NCI-H446 (cell line): ENCODE results near the gene ELK4.

Source experiments
- DNase-seq, 2 experiments: peaks; one replicate each; lab custom pipeline; 2025; lab: John Stamatoyannopoulos, UW

ELK4 gene

DNA sequence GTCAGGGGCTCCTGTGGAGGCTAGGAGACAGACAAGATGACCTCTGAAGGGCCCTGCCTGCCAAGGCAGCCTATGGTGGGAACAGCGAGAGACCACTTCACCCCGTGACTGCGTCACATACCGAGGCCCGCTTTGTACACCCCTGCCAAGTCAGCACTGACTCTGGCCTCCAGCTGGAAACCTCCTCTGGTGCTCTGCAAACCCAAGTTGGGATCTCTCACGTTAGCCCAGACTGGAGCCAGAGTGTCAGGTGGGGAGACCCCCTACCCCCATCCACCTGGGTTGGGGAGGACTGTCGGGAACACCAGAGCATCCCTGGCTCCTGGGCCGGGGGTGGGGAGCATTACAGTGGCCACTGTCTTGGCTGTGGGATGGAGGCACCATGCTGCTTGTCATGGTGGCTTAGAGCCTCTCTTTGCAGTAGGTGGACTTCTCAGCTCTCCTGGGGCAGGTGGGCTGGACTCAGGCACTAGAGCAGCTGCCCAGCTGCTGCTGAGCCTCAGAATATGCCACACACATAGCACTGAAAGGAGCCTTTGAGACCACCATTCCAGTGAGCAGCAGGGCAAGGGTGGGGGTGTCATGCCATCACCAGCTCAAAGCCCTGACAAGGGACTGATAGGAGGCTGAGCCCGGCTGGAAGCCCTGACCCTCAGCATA lies 50.4 kb downstream of the ELK4 start:
- DNase-seq = no peak

DNA sequence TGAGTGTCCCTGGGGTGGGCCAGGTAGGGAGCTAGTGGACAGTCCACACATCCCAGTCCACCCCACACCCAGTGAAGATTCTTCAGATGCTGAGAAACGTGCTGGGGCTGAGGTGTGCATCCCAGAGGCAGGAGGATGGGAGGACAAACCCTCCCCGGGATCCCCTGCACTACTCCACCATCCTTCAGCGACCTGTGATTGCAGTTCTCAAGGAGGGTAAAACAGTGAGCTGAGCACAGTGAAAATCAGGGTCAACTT lies 51.0 kb downstream of the ELK4 start:
- no peak for DNase-seq

DNA sequence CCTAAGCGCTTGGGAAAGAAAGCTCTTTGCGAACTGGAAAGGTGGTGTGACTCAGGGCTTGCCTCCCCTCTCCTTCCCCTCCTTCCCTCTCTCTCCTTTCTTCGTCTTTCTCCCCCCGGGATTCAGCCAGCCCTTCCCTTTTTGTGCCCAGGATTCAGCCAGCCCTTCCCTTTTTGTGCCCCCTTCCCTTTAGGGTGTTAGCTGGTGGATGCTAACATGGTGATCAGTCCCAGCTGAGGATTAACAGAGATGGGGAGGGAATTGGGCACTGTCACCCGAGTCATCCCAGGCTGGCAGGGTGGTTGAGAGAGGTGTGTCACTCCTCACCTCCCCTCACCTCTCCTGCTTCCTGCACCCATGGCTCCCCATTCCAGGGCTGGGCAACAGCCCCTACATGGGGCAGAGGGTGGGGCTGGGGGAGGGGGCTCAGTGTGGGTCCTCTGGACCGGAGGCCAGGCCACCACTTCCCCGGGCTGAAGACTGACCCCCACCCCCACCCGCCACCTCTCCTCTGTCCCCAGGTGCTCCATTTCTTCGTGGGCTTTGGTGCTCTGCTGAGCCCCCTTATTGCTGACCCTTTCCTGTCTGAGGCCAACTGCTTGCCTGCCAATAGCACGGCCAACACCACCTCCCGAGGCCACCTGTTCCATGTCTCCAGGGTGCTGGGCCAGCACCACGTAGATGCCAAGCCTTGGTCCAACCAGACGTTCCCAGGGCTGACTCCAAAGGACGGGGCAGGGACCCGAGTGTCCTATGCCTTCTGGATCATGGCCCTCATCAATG lies 51.5 kb downstream of the ELK4 start:
- no peak for DNase-seq

DNA sequence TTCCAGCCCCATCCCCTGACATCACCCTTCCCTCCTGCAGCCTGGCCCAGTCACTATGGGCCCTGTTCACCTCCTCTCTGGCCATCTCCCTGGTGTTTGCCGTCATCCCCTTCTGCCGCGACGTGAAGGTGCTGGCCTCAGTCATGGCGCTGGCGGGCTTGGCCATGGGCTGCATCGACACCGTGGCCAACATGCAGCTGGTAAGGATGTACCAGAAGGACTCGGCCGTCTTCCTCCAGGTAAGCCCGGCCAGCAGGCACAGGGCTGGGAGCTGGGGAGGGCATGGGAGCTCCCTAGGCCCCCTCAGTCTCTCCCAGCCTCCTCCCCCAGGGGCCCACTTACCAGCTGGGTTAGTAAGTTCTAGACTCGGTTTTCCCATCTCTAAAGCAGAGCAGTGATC lies 52.1 kb downstream of the ELK4 start:
- no peak for DNase-seq

DNA sequence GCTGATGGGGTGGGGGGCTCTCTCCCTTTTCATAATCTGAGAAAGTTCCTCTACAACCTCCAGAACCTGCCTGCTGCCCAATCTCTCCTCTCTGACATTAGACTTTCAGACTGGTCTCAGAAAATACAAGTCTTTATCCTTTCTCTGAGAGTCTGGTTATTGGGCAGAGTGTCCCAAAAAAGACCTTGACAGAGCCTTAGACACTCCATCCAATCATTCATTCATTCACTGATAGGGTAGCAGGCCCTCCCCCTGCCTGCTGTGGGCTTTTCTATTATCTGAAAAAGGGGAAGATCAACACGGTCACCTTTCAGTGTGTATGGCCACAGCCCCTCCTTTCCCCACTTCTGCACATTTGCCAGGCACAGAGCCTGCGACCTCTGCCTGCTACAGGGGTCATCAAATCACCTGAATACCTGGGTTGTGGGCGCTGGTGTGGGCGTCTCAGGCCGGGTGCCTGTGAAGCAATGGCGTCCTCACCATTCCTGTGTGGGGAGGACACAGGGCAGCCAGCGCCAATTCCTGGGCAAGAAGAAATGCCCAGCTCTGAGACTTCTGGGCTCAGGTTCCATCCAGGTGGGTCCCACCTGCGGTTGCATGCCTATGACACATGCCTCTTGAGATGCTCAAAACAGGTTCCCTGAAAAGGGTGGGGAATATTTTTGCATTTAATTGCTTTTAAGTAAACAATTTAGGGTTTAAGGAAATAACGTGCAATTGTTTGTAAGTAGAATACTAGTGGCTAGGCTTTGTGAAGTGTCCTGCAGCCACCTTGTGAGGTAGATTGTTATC lies 52.8 kb downstream of the ELK4 start:
- no peak for DNase-seq

DNA sequence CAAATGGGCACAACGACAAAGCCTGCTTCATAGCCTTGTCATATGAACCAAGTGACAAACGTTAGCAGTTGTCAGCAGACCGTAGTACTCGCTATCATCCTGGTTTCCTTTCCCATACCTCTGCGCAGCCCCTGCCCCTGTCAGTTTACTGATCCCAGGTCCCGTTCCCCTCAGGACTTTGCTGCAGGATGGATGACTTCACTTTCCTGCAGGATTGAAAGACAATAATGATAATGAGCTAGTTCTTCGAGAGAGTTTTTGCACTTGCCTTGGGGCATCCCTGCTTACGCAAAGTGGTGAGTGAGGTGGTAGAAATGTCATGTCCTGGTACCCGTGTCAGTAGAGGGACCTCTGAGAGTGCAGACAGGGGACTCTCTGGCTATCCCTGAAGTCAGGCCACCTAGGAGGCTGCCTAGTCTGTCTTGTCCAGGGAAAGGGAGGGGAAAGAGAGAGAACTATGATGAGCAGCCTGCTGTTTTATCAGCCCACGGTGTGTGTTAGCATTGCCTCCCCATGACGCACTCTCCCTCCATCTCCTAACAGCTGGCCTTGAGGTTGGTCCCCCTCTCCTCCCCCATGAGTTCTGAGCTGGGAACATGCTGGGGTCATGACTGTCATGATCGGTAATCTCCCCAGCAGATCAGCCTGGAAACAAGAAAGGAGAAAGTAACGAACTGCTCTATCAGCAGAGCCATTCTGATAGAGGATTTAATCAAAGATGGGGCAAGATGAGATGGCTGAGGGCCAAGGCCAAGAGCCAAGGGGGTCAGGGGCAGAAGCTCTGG lies 53.7 kb downstream of the ELK4 start:
- no peak for DNase-seq

DNA sequence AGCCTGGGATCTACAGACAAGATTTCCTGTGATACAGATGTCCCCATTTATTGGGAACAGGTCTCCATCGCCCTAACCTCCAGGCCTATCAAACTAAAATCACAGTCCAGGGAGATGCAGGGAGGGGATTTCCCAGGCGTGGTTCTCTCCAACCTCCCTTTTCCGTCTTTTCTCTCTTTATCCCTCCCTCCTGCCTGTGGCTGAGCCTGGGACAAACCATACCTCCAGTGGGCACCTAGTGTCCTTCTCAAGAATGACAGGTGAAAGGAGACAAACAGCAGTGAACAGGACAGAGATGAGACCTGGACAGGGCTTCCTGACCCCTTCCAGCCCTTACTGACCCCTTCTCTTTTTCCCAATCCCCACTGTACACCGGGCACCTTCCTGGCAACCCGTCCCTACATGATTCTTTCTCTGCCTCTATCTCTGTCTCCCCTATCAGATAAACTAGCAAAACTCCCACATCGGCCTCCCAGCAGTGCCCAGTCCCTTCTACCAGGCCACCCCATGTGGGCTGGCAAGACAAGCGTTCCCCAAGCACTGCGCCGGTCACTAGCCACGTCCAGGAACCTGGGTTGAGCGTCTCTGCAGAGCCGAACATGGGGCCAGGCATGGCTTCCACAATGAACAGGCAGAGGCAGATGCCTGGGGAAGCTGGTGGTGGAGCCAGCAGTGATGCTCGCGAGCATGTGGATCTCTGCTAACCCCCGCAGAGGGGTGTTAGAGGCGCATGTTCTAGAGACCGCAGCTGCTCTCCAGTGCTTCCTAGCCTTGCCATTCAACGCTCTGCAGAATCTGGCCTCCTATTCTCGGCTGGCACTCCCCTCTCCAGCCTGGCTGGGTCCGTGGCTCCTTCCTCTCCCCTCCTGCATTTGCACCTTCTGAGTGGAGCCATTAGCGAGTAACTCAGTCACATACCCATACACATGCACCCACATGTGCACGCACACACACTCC lies 54.7 kb downstream of the ELK4 start:
- DNase-seq = no peak

DNA sequence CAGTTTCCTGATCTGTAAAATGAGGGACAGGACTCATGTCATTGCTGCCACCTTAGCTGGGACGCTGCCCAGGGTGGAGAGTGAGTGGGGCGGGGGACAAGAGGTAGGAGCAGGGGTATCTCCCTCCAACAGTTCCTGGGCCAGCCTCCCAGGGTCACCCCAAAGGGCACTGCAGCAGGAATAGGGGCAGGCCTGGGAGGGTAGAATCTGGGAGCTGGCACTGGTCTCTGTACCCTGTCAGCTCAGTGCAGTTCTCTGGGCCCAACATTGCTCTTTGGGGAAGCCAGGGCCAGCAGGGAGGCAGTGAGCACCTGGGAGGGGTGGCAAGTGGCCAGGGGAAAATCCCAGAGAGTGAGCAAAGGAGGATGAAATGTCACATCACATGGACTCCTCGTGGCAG lies 55.8 kb downstream of the ELK4 start:
- no peak for DNase-seq

DNA sequence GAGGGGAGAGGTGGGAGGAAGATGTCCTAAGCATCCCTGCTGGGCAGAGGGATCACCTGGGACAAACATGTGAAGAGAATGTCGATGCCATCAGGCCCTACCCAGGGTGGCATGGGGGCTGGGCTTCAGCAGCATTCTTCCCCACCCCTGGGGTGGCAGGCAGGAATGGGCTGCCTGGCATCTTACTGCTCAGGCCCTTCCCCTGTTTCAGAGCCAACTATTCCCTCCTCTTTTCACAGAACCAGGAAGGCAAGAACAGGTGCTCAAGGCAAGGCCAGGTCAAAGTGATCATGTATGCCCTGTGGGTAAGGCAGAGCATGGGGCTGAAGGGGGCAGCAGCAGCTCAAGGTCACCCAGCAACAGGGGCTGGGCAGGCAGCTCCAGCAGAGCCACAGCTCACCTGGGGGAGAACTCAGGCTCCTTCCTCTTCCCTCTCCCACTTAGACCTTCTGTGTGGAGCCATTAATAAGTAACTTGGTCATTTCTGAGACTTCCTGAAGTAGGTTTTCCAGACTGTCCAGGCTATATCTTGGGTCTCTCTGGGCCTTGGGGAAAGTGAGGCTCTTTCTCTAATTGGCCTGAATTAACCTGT lies 56.4 kb downstream of the ELK4 start:
- no peak for DNase-seq

DNA sequence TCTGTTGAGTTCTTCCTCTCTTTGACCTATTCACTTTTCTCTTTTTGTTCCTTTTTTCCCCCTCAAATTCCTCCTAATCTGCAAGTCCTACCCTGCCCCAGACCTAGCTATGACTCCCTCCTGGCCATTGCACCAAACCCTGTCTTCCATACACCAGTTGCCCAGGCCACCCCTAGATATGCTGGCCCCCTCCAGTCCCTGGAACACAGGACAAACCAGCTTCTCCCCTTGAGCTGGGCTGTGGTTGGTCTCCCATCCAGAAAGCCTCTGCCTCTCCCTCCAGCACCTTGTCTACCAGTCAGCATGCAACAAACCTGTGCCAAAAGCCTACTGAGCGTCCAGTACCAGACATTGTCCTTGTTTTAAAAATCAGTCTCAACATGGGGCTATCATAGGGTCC lies 59.4 kb downstream of the ELK4 start:
- DNase-seq = no peak

DNA sequence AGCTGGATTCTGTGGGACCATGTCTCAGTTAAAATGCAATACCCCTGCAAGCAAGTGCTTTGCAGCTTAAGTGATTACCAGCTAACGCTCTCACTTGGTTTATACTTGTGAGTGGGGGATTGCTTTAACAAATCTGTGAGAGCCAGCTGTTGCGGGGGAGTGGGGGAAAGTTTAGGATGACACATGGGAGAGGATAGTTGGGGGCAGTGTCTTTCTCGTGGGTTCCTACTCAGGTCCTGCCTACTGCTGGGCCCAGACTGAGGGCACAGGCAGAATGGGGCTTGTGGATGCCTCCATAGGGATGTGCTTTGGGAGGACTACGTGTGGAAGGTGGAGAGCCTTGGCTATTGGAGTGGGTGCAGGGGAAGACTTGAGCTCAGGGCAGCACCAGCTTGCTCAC lies 60.1 kb downstream of the ELK4 start:
- DNase-seq = no peak

DNA sequence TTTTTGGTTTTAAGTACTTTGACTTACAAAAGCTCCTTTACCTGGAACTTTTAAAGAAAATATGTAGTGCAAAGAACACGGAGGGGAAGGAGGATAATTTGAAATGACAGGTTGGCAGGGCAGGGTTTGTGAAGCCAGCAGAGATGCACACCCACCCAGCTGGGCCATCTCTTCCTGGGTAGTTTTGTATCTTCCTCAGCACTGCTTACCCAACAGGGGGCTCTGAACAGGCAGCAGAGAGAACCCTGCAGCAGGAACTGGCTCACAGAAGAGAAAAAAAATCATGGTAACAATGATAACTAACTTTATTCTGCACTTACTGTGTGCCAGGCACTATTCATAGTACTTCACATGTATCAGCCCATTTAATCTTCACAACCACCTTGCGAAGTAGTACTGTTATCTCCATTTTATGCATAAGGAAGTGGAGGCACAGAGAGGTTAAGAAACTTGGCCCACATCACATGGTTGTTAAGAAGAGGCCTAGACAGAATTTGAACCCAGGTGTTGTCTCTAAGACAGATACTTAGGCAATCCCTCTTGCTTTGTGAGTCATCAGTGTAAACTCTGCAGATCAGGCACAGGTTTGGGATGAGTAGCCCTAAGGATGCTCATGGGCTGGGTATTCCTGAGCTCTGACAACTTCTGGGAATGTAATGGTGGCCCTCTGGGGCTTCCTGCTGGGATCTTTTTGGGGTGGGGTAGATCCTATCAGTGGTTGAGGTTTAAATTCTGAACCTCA lies 60.8 kb downstream of the ELK4 start:
- DNase-seq = no peak

DNA sequence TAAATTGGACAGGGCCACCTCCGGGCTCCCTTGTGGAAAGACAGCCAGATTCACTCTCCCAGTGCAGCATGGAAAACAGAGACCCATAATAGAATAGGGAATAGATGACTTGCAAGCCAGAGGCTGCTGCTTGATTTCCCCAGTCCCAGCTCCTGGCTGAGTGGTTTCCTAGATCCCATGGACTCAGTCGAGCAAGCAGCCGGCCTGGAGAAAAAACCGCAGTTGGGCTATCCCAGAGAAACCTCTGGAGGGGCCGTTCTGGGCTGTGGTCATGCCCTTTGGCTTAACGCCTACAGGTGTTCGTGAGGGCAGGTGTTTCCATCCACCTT lies 61.7 kb downstream of the ELK4 start:
- no peak for DNase-seq

DNA sequence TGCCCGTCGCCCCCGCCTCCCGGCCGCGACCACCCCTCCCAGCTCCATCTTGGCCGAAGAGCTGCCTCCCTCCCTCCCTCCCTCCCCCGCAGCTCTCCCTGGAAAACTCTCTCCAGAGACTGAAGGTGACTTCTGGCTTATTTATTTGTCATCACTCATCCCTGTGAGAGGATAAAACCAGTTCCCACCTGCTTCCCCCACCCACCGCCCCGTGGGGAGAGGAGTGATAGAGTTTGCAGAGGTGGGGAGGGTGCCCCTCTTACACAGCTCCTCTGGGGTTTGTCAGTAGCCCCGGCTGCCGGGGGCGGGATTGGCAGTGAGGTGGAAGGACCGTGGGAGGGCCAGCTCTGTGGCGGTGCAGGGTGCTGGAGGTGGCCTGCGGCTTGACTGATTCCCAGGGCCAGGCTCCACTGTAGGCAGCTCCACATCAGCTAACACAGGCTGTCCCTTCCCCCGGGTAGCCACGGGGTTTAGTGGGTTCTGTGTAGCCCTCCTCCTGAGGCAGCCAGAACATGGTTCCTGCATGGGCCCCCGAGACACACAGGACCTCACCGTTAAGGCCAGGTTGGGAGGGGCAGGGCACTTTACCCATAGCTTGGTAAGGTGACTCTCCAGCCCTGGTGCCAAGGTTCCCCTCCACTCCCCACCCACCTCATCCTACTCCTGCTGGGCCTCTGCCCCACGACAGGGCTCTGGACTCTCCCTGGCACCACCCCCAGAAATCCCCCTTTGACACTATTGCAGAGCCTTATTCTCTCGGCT lies 62.2 kb downstream of the ELK4 start:
- DNase-seq = no peak

DNA sequence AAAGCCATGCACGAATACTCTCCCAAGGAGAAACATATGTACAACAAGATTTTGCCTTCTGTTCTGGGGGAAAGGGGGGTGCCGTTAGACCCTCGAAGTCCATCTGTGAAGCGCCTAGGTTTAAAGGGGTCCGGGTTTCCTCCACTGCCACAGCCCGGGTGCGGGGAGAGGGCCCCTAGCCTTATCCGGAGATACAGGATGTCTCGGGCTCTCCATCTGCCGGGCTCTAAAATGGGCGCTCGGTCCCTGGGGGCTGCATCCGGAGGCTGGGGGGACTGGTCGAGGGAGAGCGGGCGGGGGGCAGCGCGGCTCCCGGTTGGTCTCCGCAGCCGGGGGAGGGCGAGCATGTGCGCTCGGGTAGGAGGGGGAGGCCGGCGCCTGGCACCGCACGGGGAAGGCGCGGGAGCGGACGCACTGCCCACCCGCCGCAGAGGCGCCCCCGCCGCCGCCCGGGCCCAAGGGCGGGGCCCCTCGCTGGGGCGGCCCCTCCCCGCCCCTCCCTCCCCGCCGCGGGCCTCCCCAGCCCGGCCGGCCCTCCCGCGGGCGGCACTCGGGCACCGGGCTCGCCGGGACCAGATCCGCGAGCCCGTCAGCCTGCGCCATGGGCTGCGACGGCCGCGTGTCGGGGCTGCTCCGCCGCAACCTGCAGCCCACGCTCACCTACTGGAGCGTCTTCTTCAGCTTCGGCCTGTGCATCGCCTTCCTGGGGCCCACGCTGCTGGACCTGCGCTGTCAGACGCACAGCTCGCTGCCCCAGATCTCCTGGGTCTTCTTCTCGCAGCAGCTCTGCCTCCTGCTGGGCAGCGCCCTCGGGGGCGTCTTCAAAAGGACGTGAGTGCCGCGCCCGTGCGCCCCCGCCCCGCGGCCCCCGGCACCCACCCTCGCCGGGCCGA lies 63.1 kb downstream of the ELK4 start:
- DNase-seq = no peak

DNA sequence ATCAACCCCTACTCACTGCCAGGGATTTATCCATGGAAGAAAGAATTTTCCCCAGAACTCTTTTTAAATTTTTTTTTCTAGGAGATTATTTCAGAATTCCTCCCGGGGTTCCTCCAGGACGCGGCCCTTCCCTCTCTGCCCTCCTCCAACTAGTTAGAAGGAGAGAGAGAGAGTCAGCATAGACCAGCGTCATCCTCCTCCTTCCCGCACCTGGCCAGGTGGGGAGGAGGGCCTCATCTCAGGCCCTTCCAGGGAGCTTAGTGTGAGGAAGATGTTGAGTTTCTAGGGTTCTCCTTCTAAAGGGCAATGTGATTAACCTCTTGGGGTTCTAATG lies 63.7 kb downstream of the ELK4 start:
- no peak for DNase-seq

DNA sequence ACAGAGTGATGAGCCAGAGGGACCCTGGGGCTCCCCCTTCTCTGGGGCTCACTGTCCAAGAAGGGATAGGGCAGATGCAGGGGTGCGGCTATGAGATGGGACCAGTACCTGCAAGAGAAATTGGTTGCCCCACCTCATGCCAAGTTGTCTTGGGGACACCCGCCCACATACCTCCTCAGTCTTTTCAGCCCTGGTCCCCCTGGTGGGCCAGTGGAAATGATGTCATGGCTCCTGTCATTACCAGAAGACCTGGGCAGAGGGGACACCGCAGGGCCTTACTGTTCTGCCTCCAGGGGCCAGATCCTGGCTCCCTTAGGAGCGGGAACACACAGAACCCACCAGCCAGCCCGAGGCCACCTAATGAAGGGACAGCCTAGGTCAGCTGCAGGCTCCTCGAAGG lies 64.1 kb downstream of the ELK4 start:
- DNase-seq = no peak

DNA sequence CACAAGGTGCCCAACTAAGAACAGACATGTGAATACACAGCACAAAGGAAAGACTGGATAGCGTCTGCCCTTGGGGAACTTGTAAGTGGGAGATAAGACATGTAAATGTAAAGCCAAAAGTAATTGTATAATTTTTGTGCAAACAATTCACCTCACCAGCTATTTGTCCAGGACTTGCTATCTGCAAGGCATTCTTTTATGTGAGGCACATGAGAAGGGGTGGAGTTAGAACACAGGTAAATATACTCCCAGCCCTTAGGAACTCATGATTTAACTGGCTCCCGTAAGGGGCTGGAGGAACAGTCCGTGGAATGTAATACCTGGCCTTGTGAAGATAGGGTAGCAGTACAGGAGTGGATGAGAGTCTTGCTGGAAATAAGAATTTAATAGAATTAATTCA lies 66.0 kb downstream of the ELK4 start:
- no peak for DNase-seq

DNA sequence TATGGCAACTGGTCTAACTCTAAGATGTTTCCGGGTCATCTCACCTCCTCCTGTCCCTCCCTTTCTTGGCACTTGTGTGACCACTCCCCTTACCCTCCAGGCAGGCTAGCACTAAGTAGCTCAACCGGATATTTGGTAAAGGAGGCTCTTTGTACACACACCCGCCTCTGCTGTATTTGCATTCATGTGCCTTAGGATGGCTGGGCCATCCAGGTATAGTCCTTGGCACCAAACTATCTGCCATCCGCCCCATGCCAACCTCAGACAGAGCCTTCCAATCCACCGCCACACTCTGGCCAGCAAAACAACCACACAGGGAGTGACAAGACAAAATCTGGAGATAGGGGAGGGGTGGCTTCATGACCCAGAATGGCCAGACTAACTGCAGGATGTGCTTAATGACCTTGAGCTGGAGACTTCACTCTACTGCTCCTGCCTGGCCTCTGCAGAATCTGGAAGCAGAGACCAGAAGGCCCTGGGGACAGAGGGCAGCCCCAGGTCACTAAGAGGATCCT lies 67.8 kb downstream of the ELK4 start:
- DNase-seq = no peak
